ENCODE measurements around the gene SMYD3.

- TF ChIP-seq, protein P1, sequence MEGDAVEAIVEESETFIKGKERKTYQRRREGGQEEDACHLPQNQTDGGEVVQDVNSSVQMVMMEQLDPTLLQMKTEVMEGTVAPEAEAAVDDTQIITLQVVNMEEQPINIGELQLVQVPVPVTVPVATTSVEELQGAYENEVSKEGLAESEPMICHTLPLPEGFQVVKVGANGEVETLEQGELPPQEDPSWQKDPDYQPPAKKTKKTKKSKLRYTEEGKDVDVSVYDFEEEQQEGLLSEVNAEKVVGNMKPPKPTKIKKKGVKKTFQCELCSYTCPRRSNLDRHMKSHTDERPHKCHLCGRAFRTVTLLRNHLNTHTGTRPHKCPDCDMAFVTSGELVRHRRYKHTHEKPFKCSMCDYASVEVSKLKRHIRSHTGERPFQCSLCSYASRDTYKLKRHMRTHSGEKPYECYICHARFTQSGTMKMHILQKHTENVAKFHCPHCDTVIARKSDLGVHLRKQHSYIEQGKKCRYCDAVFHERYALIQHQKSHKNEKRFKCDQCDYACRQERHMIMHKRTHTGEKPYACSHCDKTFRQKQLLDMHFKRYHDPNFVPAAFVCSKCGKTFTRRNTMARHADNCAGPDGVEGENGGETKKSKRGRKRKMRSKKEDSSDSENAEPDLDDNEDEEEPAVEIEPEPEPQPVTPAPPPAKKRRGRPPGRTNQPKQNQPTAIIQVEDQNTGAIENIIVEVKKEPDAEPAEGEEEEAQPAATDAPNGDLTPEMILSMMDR (IDR thresholded peaks at IDR 0.05; ENCODE audit: extremely low read depth in 1 of 2, insufficient read depth in 1 of 2, low read depth in 1 of 2, low read length in 2 of 2) = no peak
- TF ChIP-seq EZH2 (IDR thresholded peaks at IDR 0.05; ENCODE audit: borderline replicate concordance, low read depth, low read length, severe bottlenecking) (no peak), POLR2AphosphoS5 (IDR thresholded peaks at IDR 0.05; ENCODE audit: insufficient read depth, low read depth, low read length) (no peak)
These were observed 197.7 kb downstream of the SMYD3 start for GRCh38 chr1:246309247-246309884.
